Measurements from ENCODE around the gene RNF150. TPM values are rescaled to one million over a fixed set of nuclear protein-coding genes. Genes with fewer than 3 reads are reported as not detected.
"Not testable (repeated sequence)": the region's sequence is repeated elsewhere in the genome, so short reads cannot be mapped to it uniquely, and the experiment has no call there.

The RNF150 gene
- total and polyA plus RNA-seq, 2 of the 4 experiments (the other 2 are of a cell fraction) = 6.2 to 18.1 TPM

GRCh38 chr4:141050999-141051398, 82.3 kb downstream of the RNF150 start:
- H4K91ac ChIP-seq (ENCODE audit: insufficient read depth, low read depth, low read length); in situ Hi-C loops (cut with MboI; ENCODE audit: low sequenced_read_pairs); H3K36me3 ChIP-seq (ENCODE audit: control insufficient read depth, insufficient read depth, low read length); H4K20me1 ChIP-seq (ENCODE audit: insufficient read depth, low read length); H3K4me2 ChIP-seq (ENCODE audit: low read depth, low read length); H3K79me1 ChIP-seq (ENCODE audit: low read depth in 1 of 2, low read length in 2 of 2); DNase-seq; H3K27ac ChIP-seq (ENCODE audit: insufficient read depth, low read length); intact Hi-C loops (cut with micrococcal nuclease); H2BK120ac ChIP-seq (ENCODE audit: low read depth, low read length); POLR2A ChIA-PET (ENCODE audit: unreplicated experiment); H3K9ac ChIP-seq (ENCODE audit: low read depth, low read length); H3K4me1 ChIP-seq (ENCODE audit: control insufficient read depth, insufficient read depth, low read length); H2BK20ac ChIP-seq (ENCODE audit: low read depth, low read length); H3K23ac ChIP-seq (ENCODE audit: low read depth, low read length); H2BK15ac ChIP-seq (ENCODE audit: low read depth, low read length); H3K9me1 ChIP-seq (ENCODE audit: insufficient read depth, low read length); H3K18ac ChIP-seq (ENCODE audit: low read depth, low read length); H4K5ac ChIP-seq (ENCODE audit: low read depth, low read length); H2AK5ac ChIP-seq (ENCODE audit: low read depth, low read length); H2AFZ ChIP-seq (replicated peaks; ENCODE audit: low read length, poor library complexity); H4K8ac ChIP-seq (ENCODE audit: low read depth in 2 of 2, low read length in 2 of 2); H2AK9ac ChIP-seq (replicated peaks; ENCODE audit: low read depth, low read length, poor library complexity); ATAC-seq (ENCODE audit: low read depth); dilution Hi-C loops (cut with HindIII; ENCODE audit: low sequenced_read_pairs, unreplicated experiment); H3K56ac ChIP-seq (ENCODE audit: extremely low read depth, insufficient read depth, low read length); H3K4ac ChIP-seq (ENCODE audit: low read depth, low read length); H3K4me3 ChIP-seq (ENCODE audit: insufficient read depth, low read depth, low read length); H3K9me3 ChIP-seq (ENCODE audit: control insufficient read depth, insufficient read depth, low read length); H3K27me3 ChIP-seq (ENCODE audit: control insufficient read depth, insufficient read depth, low read length); BruUV-seq (replicated peaks); H3K14ac ChIP-seq (replicated peaks; ENCODE audit: low read depth, low read length); H2BK5ac ChIP-seq (ENCODE audit: low read depth, low read length, poor library complexity, severe bottlenecking): not testable (repeated sequence)
- CTCF ChIA-PET = interaction anchor here (0.6 kb wide), 1 partner anchor 83 kb away, joined by 3 read pairs; no protein-coding TSS in a partner anchor
- no CpG with 5 or more reads among the region's 1 CpG for WGBS, 2 experiments (ENCODE audit: extremely low coverage in 2 of 2, insufficient read length in 1 of 2)
